UCSD-AML1 (cell line): ENCODE data around the gene PRKCH.

ENCODE experiments used
- DNase-seq: peaks from one replicate; lab custom pipeline; 2025; ENCODE audit not compliant: unreplicated experiment; lab: John Stamatoyannopoulos, UW

Gene PRKCH

GRCh38 chr14:61335049-61335448 is 13.7 kb downstream of the PRKCH start:
- DNase-seq = no peak

- DNase-seq = no peak
Observed at GRCh38 chr14:61335671-61336275, 14.4 kb downstream of the PRKCH start.

- no peak for DNase-seq
Observed at GRCh38 chr14:61337893-61338292, 16.5 kb downstream of the PRKCH start.

- no peak for DNase-seq
Observed at GRCh38 chr14:61338457-61338856, 17.1 kb downstream of the PRKCH start.

- no peak for DNase-seq
Observed at GRCh38 chr14:61341275-61342206, 20.2 kb downstream of the PRKCH start.

- DNase-seq = peak; percentile 60
Observed at GRCh38 chr14:61342486-61342885, 21.1 kb downstream of the PRKCH start.

GRCh38 chr14:61342932-61343331 is 21.6 kb downstream of the PRKCH start:
- no peak for DNase-seq

- no peak for DNase-seq
Observed at GRCh38 chr14:61343471-61343870, 22.1 kb downstream of the PRKCH start.

- DNase-seq = no peak
Observed at GRCh38 chr14:61343991-61344405, 22.6 kb downstream of the PRKCH start.

- no peak for DNase-seq
Observed at GRCh38 chr14:61344437-61345150, 23.2 kb downstream of the PRKCH start.

GRCh38 chr14:61345151-61345482 is 23.7 kb downstream of the PRKCH start:
- DNase-seq = no peak

- no peak for DNase-seq
Observed at GRCh38 chr14:61346221-61346620, 24.8 kb downstream of the PRKCH start.

- no peak for DNase-seq
Observed at GRCh38 chr14:61346793-61347192, 25.4 kb downstream of the PRKCH start.

GRCh38 chr14:61347826-61348443 is 26.6 kb downstream of the PRKCH start:
- peak; percentile 65 for DNase-seq

GRCh38 chr14:61350427-61351270 is 29.3 kb downstream of the PRKCH start:
- no peak for DNase-seq

GRCh38 chr14:61351477-61351876 is 30.1 kb downstream of the PRKCH start:
- DNase-seq = no peak

- DNase-seq = peak; percentile 82
Observed at GRCh38 chr14:61355892-61356325, 34.5 kb downstream of the PRKCH start.

GRCh38 chr14:61357123-61357522 is 35.7 kb downstream of the PRKCH start:
- no peak for DNase-seq

- DNase-seq = no peak
Observed at GRCh38 chr14:61358554-61359226, 37.3 kb downstream of the PRKCH start.
